Measurements from ENCODE around the gene PCA3. TPM values are rescaled to one million over a fixed set of nuclear protein-coding genes. Genes with fewer than 3 reads are reported as not detected.
"Not testable (repeated sequence)": the region's sequence is repeated elsewhere in the genome, so short reads cannot be mapped to it uniquely, and the experiment has no call there.

The PCA3 gene
- total RNA-seq, 1 experiment from 2014 or later: not detected

- ATAC-seq: no peak
Observed at GRCh38 chr9:76741524-76741923, 22.7 kb upstream of the PCA3 start.

GRCh38 chr9:76742890-76743289, 21.3 kb upstream of the PCA3 start:
- POLR2A ChIA-PET; H3K9me3 ChIP-seq (ENCODE audit: control insufficient read depth in 1 of 2, insufficient read depth in 1 of 2, low read depth in 1 of 2, low read length in 2 of 2); H3K36me3 ChIP-seq (ENCODE audit: control insufficient read depth in 1 of 2, insufficient read depth in 2 of 2, low read length in 2 of 2); H3K9me2 ChIP-seq (ENCODE audit: insufficient read depth); CTCF ChIA-PET; ATAC-seq; H3K79me2 ChIP-seq (ENCODE audit: insufficient read depth, low read length); DNase-seq (ENCODE audit: low read depth, low spot score); H3K9ac ChIP-seq (ENCODE audit: low read length); BruUV-seq (replicated peaks); H3K4me2 ChIP-seq (ENCODE audit: low read length); H3K4me1 ChIP-seq (ENCODE audit: control insufficient read depth in 1 of 2, insufficient read depth in 2 of 2, low read length in 2 of 2); RAD21 ChIA-PET (ENCODE audit: low non-redundant PET in 1 of 2, low total read pairs in 2 of 2, uncharacterized antibody in 2 of 2, unreplicated experiment in 2 of 2); H2AFZ ChIP-seq (ENCODE audit: low read depth, low read length, poor library complexity, severe bottlenecking); intact Hi-C loops (cut with micrococcal nuclease); H3K4me3 ChIP-seq (replicated peaks in 1 of 2; ENCODE audit: low read depth in 1 of 2, low read length in 2 of 2); H3K27ac ChIP-seq (ENCODE audit: low read depth, low read length); H4K20me1 ChIP-seq (ENCODE audit: insufficient read depth); H3K27me3 ChIP-seq (ENCODE audit: insufficient read depth, low read length): not testable (repeated sequence)

More at GRCh38 chr9:76741524-76741923, 22.7 kb upstream of the PCA3 start:
- intact Hi-C loops (cut with micrococcal nuclease): no loop called here
- Histone ChIP-seq H3K9me2 (ENCODE audit: insufficient read depth) (no peaks in the 10 kb centered on the region), H4K20me1 (ENCODE audit: insufficient read depth) (no peaks in the 10 kb centered on the region), H3K4me1 (ENCODE audit: control insufficient read depth in 1 of 2, insufficient read depth in 2 of 2, low read length in 2 of 2) (no peaks in the 10 kb centered on the region), H3K79me2 (ENCODE audit: insufficient read depth, low read length) (no peaks in the 10 kb centered on the region), H3K27me3 (ENCODE audit: insufficient read depth, low read length) (0 out of 2 replicates have a peak, but pooled peaks cover 16% of the 10 kb centered on the region), H2AFZ (ENCODE audit: low read depth, low read length, poor library complexity, severe bottlenecking) (no peak overlapping the region), H3K36me3 (ENCODE audit: control insufficient read depth in 1 of 2, insufficient read depth in 2 of 2, low read length in 2 of 2) (no peaks in the 10 kb centered on the region), H3K4me2 (ENCODE audit: low read length) (no peak overlapping the region), H3K9me3 (ENCODE audit: control insufficient read depth in 1 of 2, insufficient read depth in 1 of 2, low read depth in 1 of 2, low read length in 2 of 2) (no peaks in the 10 kb centered on the region), H3K4me3 (replicated peaks in 1 of 2; ENCODE audit: low read depth in 1 of 2, low read length in 2 of 2) (no peak overlapping the region), H3K9ac (ENCODE audit: low read length) (no peak overlapping the region), H3K27ac (ENCODE audit: low read depth, low read length) (no peak overlapping the region)
- no peak for TF ChIP-seq RAD21 (IDR thresholded peaks at IDR 0.05; ENCODE audit: low read depth)
- TF ChIP-seq ATF3 (IDR thresholded peaks at IDR 0.05): no peak
- no peak for TF ChIP-seq EZH2 (IDR thresholded peaks at IDR 0.05)
- no peak for TF ChIP-seq SRF (IDR thresholded peaks at IDR 0.05; ENCODE audit: low read depth)
- no peak for TF ChIP-seq ELF1 (IDR thresholded peaks at IDR 0.05; ENCODE audit: borderline replicate concordance, low read depth)
- TF ChIP-seq ZNF274 (IDR thresholded peaks at IDR 0.05; ENCODE audit: low read depth, low read length): no peak
- TF ChIP-seq POLR2A (IDR thresholded peaks at IDR 0.05; ENCODE audit: borderline replicate concordance, extremely low read depth, insufficient read depth, insufficient read length): no peak
- no peak for TF ChIP-seq ZFX (IDR thresholded peaks at IDR 0.05)
- no peak for TF ChIP-seq EGR1 (IDR thresholded peaks at IDR 0.05; ENCODE audit: low read depth)
- TF ChIP-seq SIN3A (IDR thresholded peaks at IDR 0.05; ENCODE audit: low read depth): no peak
- no peak for DNase-seq (ENCODE audit: low read depth, low spot score)
- no TSS peak for BruUV-seq (replicated peaks)
- ChIA-PET POLR2A (no interaction called here), CTCF (no interaction called here), RAD21 (ENCODE audit: low non-redundant PET in 1 of 2, low total read pairs in 2 of 2, uncharacterized antibody in 2 of 2, unreplicated experiment in 2 of 2) (no interaction called here)
